Measurements from ENCODE around the gene PI4KA.
"Not testable (repeated sequence)": the region's sequence is repeated elsewhere in the genome, so short reads cannot be mapped to it uniquely, and the experiment has no call there.

The PI4KA gene

GRCh38 chr22:20729194-20729593, 129.4 kb downstream of the PI4KA start:
- no peak for DNase-seq
- TF ChIP-seq POLR2A (IDR thresholded peaks at IDR 0.05; ENCODE audit: low read length): no peak
- TF ChIP-seq GATA1 (IDR thresholded peaks at IDR 0.05; ENCODE audit: low read depth, low read length): no peak

- no peak for TF ChIP-seq GATA1 (IDR thresholded peaks at IDR 0.05; ENCODE audit: low read depth, low read length)
- TF ChIP-seq POLR2A (IDR thresholded peaks at IDR 0.05; ENCODE audit: low read length): no peak
- DNase-seq: no peak
Observed at GRCh38 chr22:20728523-20729190, 130.0 kb downstream of the PI4KA start.

DNA sequence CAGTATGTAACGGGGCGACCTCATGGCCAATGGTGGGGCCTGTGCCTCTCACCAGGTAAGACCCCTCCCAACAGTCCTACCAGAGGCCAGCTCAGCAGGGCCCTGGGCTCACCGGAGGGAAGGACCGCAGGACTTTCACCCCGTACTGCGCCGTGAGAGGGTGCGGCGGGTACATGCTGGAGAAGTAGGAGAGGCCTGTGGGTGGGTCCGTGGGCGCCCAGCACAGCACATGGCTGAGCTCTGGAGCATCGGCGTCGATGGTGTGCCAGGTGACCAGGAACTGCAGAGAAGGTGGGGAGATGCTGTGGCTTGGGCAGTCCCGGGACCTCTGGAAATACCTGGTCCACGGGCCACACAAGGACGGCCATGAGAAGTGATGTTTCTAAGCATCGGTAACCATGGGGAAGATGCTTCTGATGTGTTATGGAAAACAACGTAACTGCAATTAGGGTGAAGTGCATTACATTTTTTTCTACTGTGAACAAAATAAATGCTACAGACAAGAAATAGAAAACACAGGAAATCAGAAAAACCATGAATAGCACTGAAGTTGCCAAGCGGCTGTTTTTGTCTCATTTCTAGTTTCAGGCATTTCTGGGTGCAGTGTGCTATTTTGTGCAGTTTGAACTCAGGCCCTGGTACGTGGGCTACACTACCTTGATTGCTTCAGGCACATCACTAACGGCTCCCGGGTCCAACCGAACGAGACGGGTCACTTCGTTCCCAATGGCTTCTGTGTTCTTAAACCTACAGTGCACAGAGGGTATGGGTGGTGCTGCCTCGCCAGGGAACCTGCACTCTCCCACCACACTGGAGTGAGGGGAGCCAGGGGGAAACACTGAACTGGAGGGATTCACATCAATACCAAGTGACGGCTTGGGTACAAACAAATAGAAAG, 131.2 kb downstream of the PI4KA start:
- DNase-seq: no peak

DNA sequence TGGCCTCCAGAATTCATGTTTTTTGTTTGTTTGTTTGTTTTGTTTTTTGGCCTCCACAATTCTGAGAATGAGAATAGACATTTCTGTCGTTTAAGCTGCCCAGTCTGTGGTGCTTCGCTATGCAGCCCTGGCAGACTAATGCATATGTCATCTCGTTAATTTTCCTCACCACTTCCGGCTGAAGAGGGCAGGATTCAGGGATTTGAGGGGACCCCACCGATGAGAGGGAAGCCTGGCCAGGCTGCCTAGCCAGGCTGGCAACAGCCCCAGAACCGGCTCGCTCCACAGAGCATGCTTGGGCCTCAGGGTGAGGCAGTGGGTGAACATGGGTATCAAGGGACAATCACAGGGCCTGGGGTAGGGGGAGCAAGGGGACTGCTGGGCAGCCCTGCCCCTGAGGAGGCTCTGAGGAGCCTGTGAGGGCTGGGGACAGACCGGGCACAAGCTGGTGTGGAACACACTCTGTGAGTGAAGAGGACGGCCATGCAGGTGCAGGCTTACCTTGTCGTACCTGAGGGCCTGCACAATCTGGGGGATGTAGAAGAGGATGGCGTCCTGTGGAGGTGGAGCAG, 132.5 kb downstream of the PI4KA start:
- TF ChIP-seq GATA1 (IDR thresholded peaks at IDR 0.05; ENCODE audit: low read depth, low read length) (no peak), POLR2A (IDR thresholded peaks at IDR 0.05; ENCODE audit: low read length) (no peak)
- DNase-seq: no peak

More for the DNA sequence above, 131.2 kb downstream of the PI4KA start:
- no peak for TF ChIP-seq GATA1 (IDR thresholded peaks at IDR 0.05; ENCODE audit: low read depth, low read length)
- no peak for TF ChIP-seq POLR2A (IDR thresholded peaks at IDR 0.05; ENCODE audit: low read length)

- DNase-seq: no peak
- no peak for TF ChIP-seq GATA1 (IDR thresholded peaks at IDR 0.05; ENCODE audit: low read depth, low read length)
- no peak for TF ChIP-seq POLR2A (IDR thresholded peaks at IDR 0.05; ENCODE audit: low read length)
Observed at GRCh38 chr22:20724676-20725454, 133.7 kb downstream of the PI4KA start.

- no peak for DNase-seq
- TF ChIP-seq GATA1 (IDR thresholded peaks at IDR 0.05; ENCODE audit: low read depth, low read length): no peak
- no peak for TF ChIP-seq POLR2A (IDR thresholded peaks at IDR 0.05; ENCODE audit: low read length)
Observed at GRCh38 chr22:20721409-20722218, 137.0 kb downstream of the PI4KA start.

DNA sequence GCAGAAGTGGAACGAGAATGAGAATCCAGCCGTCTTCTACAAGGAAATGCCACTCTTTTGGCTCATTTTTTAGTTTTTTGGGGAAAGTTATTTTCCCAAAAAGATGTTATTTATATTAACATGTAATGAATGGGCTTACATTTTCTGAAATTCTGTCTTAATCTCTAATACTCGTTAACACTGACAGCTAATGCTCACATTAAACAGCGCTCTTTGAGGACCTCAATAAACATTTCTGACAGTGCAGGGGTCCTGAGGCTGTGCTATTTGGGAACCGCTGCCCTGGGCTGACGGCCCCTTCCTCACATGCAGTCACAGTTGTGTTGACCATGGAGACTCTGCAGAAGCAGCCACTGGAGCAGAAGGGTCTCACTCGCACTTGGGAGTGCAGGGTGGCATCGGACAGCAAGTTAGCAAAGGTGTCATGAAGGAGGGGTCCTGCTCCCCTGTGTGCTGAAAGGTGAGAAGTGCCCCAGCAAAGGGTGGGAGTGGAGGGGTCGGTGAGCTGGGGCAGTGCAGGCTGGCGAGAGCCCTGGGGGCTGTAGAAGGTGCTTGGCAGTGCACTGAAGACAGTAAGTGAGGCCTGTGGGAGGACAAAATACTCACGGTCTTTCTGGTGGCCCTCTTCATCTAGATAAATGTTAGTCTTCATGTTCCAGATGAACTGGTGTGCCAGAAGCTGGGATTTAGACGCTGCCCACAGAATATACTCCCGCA, 137.8 kb downstream of the PI4KA start:
- TF ChIP-seq POLR2A (IDR thresholded peaks at IDR 0.05; ENCODE audit: low read length): no peak
- no peak for TF ChIP-seq GATA1 (IDR thresholded peaks at IDR 0.05; ENCODE audit: low read depth, low read length)
- DNase-seq: no peak

GRCh38 chr22:20718727-20719126, 139.9 kb downstream of the PI4KA start:
- DNase-seq: not testable (repeated sequence)

GRCh38 chr22:20717981-20718380, 140.6 kb downstream of the PI4KA start:
- not testable (repeated sequence) for DNase-seq

DNA sequence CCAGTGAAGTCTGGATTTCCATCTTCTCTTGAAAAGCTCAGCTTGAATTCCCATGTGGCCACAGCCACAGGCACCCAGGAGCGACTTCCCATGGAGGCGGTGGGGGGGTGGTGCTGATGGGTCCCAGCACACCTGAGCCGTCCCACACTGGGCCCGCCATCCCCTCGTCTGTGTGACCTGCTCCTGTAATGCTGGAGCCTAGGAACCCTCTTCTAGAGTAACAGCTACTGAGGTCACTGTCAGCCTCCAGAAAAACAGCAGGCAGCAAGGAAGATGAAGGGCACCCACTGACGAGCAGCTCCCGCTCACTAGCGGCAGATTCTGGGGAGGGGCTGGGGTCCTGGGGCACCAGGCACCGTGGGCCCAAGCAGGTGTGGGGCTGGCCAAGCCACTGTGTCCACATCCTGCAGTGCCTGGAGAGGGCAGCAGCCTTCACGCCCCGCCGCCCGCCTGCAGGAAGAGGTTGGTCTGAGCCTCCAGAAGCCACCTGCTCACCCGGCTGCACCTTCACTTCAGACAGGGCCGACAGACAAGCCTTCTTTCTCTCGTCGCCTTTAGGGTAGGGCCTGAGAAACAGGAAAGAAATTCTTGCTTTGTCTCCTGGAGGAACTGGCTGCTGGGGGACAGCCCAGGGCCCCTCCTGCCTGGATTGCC, 141.3 kb downstream of the PI4KA start:
- not testable (repeated sequence) for DNase-seq

- not testable (repeated sequence) for DNase-seq
Observed at GRCh38 chr22:20713116-20713515, 145.5 kb downstream of the PI4KA start.

DNA sequence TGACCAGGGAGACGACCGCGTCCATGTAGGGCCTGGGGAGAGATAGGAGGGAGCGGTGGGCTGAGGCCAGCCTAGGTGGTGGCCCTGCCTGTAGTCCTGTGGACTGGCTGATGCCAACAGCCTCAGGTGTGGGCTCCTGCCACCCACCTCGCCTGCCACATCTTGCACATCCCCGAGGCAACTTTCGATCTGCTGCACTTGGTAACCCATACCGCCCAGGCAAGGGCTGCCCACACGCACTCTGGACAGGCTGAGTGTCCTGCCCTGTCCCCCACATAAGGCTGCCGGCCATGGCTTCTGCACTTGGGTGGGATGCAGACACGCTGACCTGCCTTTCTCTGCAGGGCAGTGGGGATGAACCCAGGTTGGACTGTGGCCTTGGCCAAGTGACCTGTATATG, 148.6 kb downstream of the PI4KA start:
- DNase-seq: not testable (repeated sequence)

DNA sequence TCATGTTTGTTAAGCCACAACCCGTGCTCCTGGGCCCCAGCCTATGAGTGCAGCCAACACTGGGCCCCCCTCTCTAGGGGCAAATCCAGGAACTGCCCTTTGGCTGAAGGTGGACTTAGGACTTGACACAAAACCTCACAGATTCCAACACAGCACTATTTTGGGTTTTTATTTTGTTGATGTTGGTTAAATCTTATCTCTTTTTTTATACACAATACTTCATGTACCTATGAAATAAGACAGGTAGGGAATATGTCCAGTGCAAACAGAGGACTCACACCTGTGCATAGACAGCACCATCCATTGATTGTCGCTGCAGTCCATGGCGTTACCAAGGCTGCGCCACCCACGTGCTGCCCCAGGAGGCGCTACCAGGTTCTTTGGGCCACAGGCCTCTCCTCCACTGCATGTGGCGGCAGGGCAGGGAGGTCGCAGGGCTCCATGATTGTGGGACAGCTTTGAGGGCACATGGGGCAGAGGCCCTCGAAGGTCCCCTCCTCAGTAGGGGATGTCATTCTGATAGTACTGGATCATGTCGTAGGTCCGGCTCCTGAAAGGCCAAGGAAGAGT, 151.0 kb downstream of the PI4KA start:
- not testable (repeated sequence) for DNase-seq

DNA sequence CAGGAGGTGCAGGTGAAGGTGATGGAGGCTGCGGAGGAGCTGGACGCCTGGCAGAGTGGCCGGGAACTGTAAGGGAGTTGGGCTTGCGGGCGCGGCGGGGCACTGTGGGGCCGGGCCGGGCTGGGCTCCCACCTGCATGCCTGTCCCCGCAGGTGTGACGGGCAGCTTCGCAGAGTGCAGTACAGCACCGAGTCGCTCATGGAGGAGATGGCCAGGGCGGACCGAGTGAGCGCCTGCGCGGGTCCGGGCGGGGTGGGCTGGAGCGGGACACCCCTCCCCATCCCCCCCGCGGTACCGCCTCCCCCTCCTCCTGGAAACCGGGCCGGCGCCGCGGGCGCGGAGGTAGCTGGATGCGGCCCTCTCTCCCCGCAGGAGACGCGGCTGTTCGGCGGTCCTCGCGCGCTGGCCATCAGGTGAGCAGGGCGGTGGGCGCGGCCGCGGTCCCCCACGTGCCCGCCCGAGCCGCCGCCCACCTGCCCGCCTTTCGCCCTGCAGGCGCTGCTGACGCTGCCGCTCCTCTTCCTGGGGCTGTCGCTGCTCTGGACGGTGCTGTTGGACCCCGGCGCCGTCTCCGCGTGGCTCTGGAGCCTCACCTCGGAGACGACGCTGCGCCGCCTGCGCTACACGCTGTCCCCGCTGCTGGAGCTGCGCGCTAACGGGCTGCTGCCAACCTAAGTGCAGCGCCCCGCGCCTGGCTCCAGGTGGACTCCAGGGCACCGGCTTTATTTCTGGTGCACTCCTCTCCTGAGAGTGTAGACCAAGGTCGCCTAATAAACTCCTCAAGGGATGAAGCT, 154.6 kb downstream of the PI4KA start:
- not testable (repeated sequence) for DNase-seq

DNA sequence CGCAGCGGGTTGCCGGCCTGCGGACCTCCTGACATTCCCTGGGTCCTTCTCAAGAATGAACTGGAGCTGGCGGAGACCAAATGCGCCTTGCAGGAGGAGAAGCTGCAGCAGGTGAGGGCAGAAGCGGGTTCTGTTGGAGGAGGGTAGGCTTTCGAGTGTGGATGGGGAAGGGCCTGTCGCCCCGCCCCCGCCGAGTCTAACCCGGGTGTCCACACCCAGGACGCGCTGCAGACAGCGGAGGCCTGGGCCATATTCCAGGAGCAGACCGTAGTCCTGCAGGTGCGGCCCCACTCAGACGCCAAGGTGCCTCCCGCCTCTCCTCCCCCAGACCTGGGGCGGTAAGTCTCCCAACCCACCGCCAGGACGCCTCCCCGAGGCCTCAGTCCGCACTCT, 155.2 kb downstream of the PI4KA start:
- not testable (repeated sequence) for DNase-seq

DNA sequence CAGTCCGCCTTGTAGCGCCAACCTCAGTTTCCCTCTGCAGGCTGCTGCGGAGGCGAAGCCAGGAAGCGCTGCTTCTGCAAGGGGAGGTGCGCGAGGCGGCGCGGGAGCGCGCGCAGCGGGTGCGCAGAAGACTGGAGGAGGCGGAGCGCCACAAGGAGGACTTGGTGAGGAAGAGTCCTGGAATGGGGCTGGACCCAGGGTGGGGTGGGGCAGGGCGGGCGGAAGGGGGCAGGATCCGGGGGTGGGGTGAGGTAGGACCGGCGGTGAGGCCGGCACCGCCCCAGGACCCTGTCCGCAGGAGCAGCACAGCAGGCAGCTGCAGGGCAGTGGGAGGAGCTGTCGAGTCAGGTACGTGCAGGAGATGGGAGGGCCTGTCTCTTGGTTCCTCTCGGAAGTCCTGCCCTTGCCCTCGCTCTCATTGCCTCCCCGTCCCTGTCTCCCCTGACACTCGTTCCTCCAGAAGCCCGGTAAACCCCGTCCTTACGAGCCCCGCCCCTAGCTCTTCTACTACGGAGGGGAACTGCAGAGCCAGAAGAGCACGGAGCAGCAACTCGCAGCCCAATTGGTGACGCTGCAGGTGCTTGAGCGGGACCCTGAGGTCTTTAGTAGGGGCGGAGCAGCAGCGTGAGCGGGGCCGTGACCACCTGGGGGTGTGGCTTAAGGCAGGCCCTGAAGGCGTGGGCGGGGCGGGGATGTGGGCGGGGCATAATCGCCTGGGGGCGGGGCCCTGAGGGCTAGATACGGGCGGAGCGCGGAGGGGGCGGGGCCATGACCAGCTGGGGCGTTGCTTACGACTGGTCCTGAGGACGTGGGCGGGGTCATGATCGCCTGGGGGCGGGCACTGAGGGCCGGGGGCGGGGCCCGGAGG, 155.8 kb downstream of the PI4KA start:
- peak; percentile 93 to 98 for DNase-seq
